ENCODE results near the gene DGKZ.
A peak's percentile ranks its signal among the peaks of the same experiment; 100 is the strongest.

The DGKZ gene

GRCh38 chr11:46392421-46393230 is 45.4 kb downstream of the DGKZ start:
- DNase-seq (ENCODE audit: low spot score) = peak; percentile 97

DNA sequence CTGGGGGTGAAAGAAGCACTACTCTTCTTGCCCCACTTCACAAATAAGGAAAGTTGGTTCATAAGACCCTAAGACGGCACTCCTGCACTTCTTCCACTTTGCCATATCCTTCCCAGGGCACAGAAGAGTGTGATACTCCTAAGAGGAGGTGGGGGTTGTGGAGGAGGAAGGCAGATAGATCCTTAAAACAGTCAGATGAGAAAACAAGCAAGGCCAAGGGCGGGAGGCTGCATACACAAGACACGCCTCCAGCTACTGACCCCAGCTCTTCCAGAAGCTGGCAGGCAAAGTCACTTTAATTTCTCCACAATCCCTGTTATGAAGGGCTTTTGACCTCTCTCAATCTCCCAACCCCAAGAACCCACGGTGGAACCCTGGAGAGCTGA is 46.0 kb downstream of the DGKZ start:
- DNase-seq (ENCODE audit: low spot score) = no peak

GRCh38 chr11:46393759-46394158 is 46.5 kb downstream of the DGKZ start:
- DNase-seq (ENCODE audit: low spot score) = no peak

DNA sequence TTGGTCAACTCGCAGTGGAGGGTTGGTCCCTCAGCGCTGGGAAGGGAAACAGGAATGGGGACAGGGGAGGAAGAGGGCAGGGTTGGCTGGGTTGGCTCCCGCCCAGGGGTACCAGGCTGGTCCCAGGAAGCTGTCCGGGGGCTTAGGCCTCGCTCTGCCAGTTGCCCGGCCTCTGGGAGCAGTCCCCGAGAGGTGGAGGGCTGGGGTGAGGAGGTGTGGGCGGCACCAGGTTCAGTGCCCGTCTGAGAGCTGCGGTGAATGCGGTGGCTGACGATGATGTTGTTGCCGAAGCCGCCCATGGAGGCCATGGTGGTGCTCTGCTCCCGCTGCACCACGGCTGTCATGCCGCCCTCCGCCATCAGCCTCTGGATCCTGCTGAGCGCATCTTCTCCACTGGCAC is 50.3 kb downstream of the DGKZ start:
- no peak for DNase-seq (ENCODE audit: low spot score)

- no peak for DNase-seq (ENCODE audit: low spot score)
Observed at GRCh38 chr11:46402957-46403902, 56.0 kb downstream of the DGKZ start.

DNA sequence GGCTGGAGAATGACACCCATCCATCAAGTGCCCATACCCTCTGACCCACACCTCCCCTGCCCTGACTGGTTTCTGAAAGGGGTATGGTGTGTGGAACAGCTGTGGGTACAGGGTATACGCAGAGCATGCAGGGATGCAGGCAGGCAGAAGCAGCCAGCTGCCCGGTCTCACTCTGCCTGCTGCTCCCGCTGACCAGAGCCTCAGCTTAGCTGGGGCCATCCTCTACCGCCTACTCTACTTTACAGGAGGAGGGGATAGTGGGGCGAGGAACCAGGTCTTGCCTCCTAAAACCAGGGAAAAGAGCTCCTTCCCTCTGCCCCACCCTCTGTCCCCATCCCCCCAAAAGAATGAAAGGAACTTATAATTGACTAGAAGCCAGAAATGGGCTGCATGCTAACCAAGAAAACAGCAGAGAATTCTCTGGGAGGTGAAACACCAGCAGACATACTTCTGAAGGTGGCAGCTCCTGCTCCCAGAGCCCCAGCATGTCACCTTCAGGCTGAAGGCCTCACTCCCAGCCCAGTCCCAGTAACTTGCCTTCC is 57.3 kb downstream of the DGKZ start:
- no peak for DNase-seq (ENCODE audit: low spot score)

GRCh38 chr11:46407635-46408034 is 60.4 kb downstream of the DGKZ start:
- no peak for DNase-seq (ENCODE audit: low spot score)

- DNase-seq (ENCODE audit: low spot score) = no peak
Observed at GRCh38 chr11:46408407-46408986, 61.2 kb downstream of the DGKZ start.

- no peak for DNase-seq (ENCODE audit: low spot score)
Observed at GRCh38 chr11:46410021-46410420, 62.8 kb downstream of the DGKZ start.

DNA sequence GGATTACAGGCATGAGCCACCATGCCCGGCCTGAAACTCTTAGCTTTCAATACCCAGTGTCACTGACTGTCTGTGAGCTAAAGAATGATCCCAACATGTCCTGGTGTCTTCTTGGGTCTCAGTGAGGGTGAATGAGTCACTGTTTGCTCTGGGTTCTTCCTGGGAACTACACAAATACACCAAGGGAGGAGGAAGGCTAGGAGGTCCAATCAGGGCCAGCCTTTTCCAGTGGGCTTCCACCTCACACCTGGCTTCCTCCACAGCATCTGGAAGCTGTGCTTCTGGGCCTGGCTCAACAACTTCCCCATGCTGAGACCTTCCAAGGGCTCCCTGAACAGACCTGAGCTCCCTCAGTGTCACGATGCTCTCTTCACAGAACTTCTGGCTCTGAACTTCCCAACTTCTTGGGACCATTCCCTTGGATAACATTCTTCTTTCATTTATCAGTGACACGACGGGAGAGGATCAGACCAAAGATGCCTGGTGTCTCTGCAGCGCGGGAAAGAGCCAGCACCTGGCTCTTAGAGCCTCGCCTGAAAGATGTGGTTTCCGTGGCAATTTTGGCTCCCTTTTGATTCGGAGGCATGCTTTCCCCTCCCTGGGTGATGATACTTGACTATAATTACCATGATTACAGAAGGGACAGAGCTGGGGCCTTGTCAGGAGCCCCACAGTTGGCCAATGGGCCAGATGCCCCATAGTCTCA is 66.7 kb downstream of the DGKZ start:
- no peak for DNase-seq (ENCODE audit: low spot score)

- no peak for DNase-seq (ENCODE audit: low spot score)
Observed at GRCh38 chr11:46414466-46414796, 67.2 kb downstream of the DGKZ start.

DNA sequence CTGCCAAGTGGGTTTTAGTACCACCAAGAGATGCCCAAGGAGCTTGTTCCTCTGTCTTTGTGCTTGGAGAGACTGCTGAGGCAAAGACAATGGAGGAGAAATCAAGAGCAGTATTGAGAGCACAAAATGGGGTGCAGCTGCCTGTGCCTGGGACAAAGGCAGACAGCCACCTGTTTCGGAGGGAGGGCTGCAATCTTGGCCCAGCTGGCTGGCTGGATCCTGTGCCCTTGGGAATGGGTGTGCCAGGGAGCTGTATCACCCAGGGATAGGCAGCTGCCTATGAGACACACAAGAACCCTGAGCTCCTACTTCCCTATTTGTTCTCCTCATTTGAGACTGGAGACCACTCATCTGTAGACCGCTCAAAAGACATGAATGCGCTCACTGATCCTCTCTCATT is 67.6 kb downstream of the DGKZ start:
- no peak for DNase-seq (ENCODE audit: low spot score)

- no peak for DNase-seq (ENCODE audit: low spot score)
Observed at GRCh38 chr11:46417711-46418110, 70.4 kb downstream of the DGKZ start.

- no peak for DNase-seq (ENCODE audit: low spot score)
Observed at GRCh38 chr11:46418751-46419150, 71.5 kb downstream of the DGKZ start.

DNA sequence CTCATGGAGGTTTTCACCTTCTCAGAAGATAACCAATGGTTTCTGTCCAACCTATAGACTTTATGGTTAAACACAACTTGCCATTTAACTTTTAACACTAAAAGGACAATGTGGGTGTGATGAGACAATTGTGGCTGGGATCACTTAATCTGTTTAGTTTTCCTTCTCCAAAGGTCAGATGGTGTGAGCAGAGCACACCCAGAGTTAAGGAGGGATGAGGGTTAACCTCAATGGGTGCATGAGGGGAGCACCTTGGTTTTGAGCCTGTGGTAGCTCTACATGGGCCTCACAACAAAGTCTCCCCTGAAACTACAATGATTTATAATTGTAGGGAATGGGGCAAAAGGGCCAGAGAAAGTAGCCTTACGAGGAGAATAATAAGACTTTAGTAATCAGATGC is 73.2 kb downstream of the DGKZ start:
- DNase-seq (ENCODE audit: low spot score) = no peak

DNA sequence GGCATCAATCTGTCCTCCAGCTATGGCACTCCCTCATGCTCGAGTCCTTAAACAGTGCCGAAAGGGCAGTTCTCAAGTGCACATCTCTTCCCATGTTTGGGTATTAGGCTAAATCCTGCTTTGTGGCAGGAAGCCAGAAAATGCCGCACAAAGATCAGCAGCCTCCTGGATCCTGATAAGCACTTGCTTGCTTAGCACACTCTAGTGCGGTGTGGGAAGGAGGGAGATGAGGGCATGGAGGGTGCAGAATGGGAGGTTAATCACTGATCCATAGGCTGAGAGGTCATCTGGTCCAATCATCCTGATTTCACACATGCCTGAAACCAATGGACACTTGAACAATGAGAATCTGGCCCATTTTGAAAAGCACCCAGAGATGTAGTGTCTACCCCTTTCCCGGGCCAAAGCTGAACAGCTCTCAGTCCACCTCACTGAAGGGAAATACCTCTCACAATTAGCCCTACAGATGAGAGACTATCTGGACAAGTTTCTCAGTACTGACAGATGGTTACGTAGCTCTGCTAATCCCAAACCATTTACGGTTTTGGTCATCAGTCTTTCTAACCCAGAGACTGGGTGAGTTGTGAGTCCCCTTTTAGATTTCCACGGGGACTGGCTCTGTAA is 74.1 kb downstream of the DGKZ start:
- DNase-seq (ENCODE audit: low spot score) = no peak

GRCh38 chr11:46422588-46422987 is 75.3 kb downstream of the DGKZ start:
- DNase-seq (ENCODE audit: low spot score) = no peak

GRCh38 chr11:46426233-46426991 is 79.1 kb downstream of the DGKZ start:
- DNase-seq (ENCODE audit: low spot score) = no peak

DNA sequence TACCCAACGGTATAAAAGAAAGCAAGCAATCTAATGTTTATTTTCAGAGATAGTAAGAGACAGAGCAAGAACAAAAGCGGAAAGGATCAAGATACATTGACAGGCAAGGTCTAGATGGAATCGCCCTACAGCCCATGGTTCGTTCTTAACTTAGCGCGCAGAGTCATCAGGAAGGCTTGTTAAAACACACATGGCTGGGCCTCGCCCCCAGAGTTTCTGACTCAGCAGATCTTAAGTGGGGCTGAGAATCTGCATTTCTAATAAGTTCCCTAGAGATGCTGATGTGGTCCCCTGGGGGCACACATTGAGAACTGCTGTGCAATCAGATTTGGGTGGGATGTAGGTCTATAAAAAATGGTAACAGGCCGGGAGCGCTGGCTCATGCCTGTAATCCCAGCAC is 80.1 kb downstream of the DGKZ start:
- DNase-seq (ENCODE audit: low spot score) = no peak

- DNase-seq (ENCODE audit: low spot score) = peak; percentile 30
Observed at GRCh38 chr11:46429717-46430116, 82.5 kb downstream of the DGKZ start.

All from AG08395 (cell line).